ENCODE measurements around the gene KIF13A.
A peak's percentile ranks its signal among the peaks of the same experiment; 100 is the strongest.

The KIF13A gene

GRCh38 chr6:17945111-17945510 is 42.3 kb downstream of the KIF13A start:
- Histone ChIP-seq H3K4me2 (ENCODE audit: low read length) (peak overlapping the region; percentile 19), H3K4me3 (ENCODE audit: low read length) (no peak overlapping the region), H3K9ac (ENCODE audit: low read depth, low read length) (no peak overlapping the region), H3K27me3 (ENCODE audit: control insufficient read depth, insufficient read depth, low read length) (no peaks in the 10 kb centered on the region), H3K36me3 (ENCODE audit: insufficient read depth, low read length) (no peaks in the 10 kb centered on the region), H3K9me3 (replicated peaks; ENCODE audit: low read length) (no peaks in the 10 kb centered on the region), H3K4me1 (ENCODE audit: control insufficient read depth, insufficient read depth, low read length) (peaks cover 27% of the 10 kb centered on the region)

- no peak overlapping the region for H3K4me3 ChIP-seq (ENCODE audit: low read length)
- H3K4me1 ChIP-seq (ENCODE audit: control insufficient read depth, insufficient read depth, low read length) = peaks cover 30% of the 10 kb centered on the region
- H3K4me2 ChIP-seq (ENCODE audit: low read length) = no peak overlapping the region
- H3K9ac ChIP-seq (ENCODE audit: low read depth, low read length) = no peak overlapping the region
- H3K36me3 ChIP-seq (ENCODE audit: insufficient read depth, low read length) = no peaks in the 10 kb centered on the region
- H3K27me3 ChIP-seq (ENCODE audit: control insufficient read depth, insufficient read depth, low read length) = no peaks in the 10 kb centered on the region
- no peaks in the 10 kb centered on the region for H3K9me3 ChIP-seq (replicated peaks; ENCODE audit: low read length)
Observed at GRCh38 chr6:17941318-17941717, 46.1 kb downstream of the KIF13A start.

- no peaks in the 10 kb centered on the region for H3K36me3 ChIP-seq (ENCODE audit: insufficient read depth, low read length)
- H3K4me2 ChIP-seq (ENCODE audit: low read length) = no peak overlapping the region
- H3K9ac ChIP-seq (ENCODE audit: low read depth, low read length) = no peak overlapping the region
- H3K9me3 ChIP-seq (replicated peaks; ENCODE audit: low read length) = no peaks in the 10 kb centered on the region
- H3K4me3 ChIP-seq (ENCODE audit: low read length) = no peak overlapping the region
- peaks cover 26% of the 10 kb centered on the region for H3K4me1 ChIP-seq (ENCODE audit: control insufficient read depth, insufficient read depth, low read length)
- H3K27me3 ChIP-seq (ENCODE audit: control insufficient read depth, insufficient read depth, low read length) = no peaks in the 10 kb centered on the region
Observed at GRCh38 chr6:17940151-17940792, 47.2 kb downstream of the KIF13A start.

GRCh38 chr6:17938901-17939300 is 48.5 kb downstream of the KIF13A start:
- Histone ChIP-seq H3K4me2 (ENCODE audit: low read length) (no peak overlapping the region), H3K9ac (ENCODE audit: low read depth, low read length) (no peak overlapping the region), H3K9me3 (replicated peaks; ENCODE audit: low read length) (no peaks in the 10 kb centered on the region), H3K36me3 (ENCODE audit: insufficient read depth, low read length) (no peaks in the 10 kb centered on the region), H3K27me3 (ENCODE audit: control insufficient read depth, insufficient read depth, low read length) (no peaks in the 10 kb centered on the region), H3K4me1 (ENCODE audit: control insufficient read depth, insufficient read depth, low read length) (peaks cover 13% of the 10 kb centered on the region), H3K4me3 (ENCODE audit: low read length) (no peak overlapping the region)

GRCh38 chr6:17935188-17936149 is 52.0 kb downstream of the KIF13A start:
- Histone ChIP-seq H3K27me3 (ENCODE audit: control insufficient read depth, insufficient read depth, low read length) (no peaks in the 10 kb centered on the region), H3K9me3 (replicated peaks; ENCODE audit: low read length) (no peaks in the 10 kb centered on the region), H3K4me2 (ENCODE audit: low read length) (no peak overlapping the region), H3K4me3 (ENCODE audit: low read length) (no peak overlapping the region), H3K4me1 (ENCODE audit: control insufficient read depth, insufficient read depth, low read length) (peaks cover 31% of the 10 kb centered on the region), H3K9ac (ENCODE audit: low read depth, low read length) (no peak overlapping the region), H3K36me3 (ENCODE audit: insufficient read depth, low read length) (no peaks in the 10 kb centered on the region)

- H3K4me1 ChIP-seq (ENCODE audit: control insufficient read depth, insufficient read depth, low read length) = peaks cover 39% of the 10 kb centered on the region
- H3K9me3 ChIP-seq (replicated peaks; ENCODE audit: low read length) = no peaks in the 10 kb centered on the region
- no peaks in the 10 kb centered on the region for H3K27me3 ChIP-seq (ENCODE audit: control insufficient read depth, insufficient read depth, low read length)
Observed at GRCh38 chr6:17933716-17934115, 53.7 kb downstream of the KIF13A start.

GRCh38 chr6:17932330-17932852 is 55.0 kb downstream of the KIF13A start:
- H3K9ac ChIP-seq (ENCODE audit: low read depth, low read length) = peak overlapping the region; percentile 58
- H3K4me3 ChIP-seq (ENCODE audit: low read length) = no peak overlapping the region
- H3K36me3 ChIP-seq (ENCODE audit: insufficient read depth, low read length) = no peaks in the 10 kb centered on the region
- peaks cover 50% of the 10 kb centered on the region for H3K4me1 ChIP-seq (ENCODE audit: control insufficient read depth, insufficient read depth, low read length)
- no peaks in the 10 kb centered on the region for H3K27me3 ChIP-seq (ENCODE audit: control insufficient read depth, insufficient read depth, low read length)
- no peaks in the 10 kb centered on the region for H3K9me3 ChIP-seq (replicated peaks; ENCODE audit: low read length)
- H3K4me2 ChIP-seq (ENCODE audit: low read length) = peak overlapping the region; percentile 50

More at GRCh38 chr6:17933716-17934115, 53.7 kb downstream of the KIF13A start:
- H3K9ac ChIP-seq (ENCODE audit: low read depth, low read length) = no peak overlapping the region
- no peak overlapping the region for H3K4me3 ChIP-seq (ENCODE audit: low read length)
- no peaks in the 10 kb centered on the region for H3K36me3 ChIP-seq (ENCODE audit: insufficient read depth, low read length)
- H3K4me2 ChIP-seq (ENCODE audit: low read length) = no peak overlapping the region

GRCh38 chr6:17931227-17931626 is 56.2 kb downstream of the KIF13A start:
- no peaks in the 10 kb centered on the region for H3K9me3 ChIP-seq (replicated peaks; ENCODE audit: low read length)
- H3K27me3 ChIP-seq (ENCODE audit: control insufficient read depth, insufficient read depth, low read length) = no peaks in the 10 kb centered on the region
- no peaks in the 10 kb centered on the region for H3K36me3 ChIP-seq (ENCODE audit: insufficient read depth, low read length)
- H3K4me2 ChIP-seq (ENCODE audit: low read length) = no peak overlapping the region
- peaks cover 51% of the 10 kb centered on the region for H3K4me1 ChIP-seq (ENCODE audit: control insufficient read depth, insufficient read depth, low read length)
- H3K4me3 ChIP-seq (ENCODE audit: low read length) = no peak overlapping the region
- H3K9ac ChIP-seq (ENCODE audit: low read depth, low read length) = no peak overlapping the region

- H3K4me1 ChIP-seq (ENCODE audit: control insufficient read depth, insufficient read depth, low read length) = peaks cover 51% of the 10 kb centered on the region
- no peaks in the 10 kb centered on the region for H3K27me3 ChIP-seq (ENCODE audit: control insufficient read depth, insufficient read depth, low read length)
- H3K4me2 ChIP-seq (ENCODE audit: low read length) = no peak overlapping the region
- H3K9ac ChIP-seq (ENCODE audit: low read depth, low read length) = no peak overlapping the region
- H3K4me3 ChIP-seq (ENCODE audit: low read length) = no peak overlapping the region
- no peaks in the 10 kb centered on the region for H3K36me3 ChIP-seq (ENCODE audit: insufficient read depth, low read length)
- no peaks in the 10 kb centered on the region for H3K9me3 ChIP-seq (replicated peaks; ENCODE audit: low read length)
Observed at GRCh38 chr6:17930321-17930993, 57.0 kb downstream of the KIF13A start.

GRCh38 chr6:17928514-17929430 is 58.7 kb downstream of the KIF13A start:
- Histone ChIP-seq H3K9ac (ENCODE audit: low read depth, low read length) (peak overlapping the region; percentile 55), H3K4me1 (ENCODE audit: control insufficient read depth, insufficient read depth, low read length) (peaks cover 51% of the 10 kb centered on the region), H3K4me3 (ENCODE audit: low read length) (no peak overlapping the region)

More at GRCh38 chr6:17928514-17929430, 58.7 kb downstream of the KIF13A start:
- H3K9me3 ChIP-seq (replicated peaks; ENCODE audit: low read length) = no peaks in the 10 kb centered on the region
- H3K36me3 ChIP-seq (ENCODE audit: insufficient read depth, low read length) = no peaks in the 10 kb centered on the region
- peak overlapping the region; percentile 48 for H3K4me2 ChIP-seq (ENCODE audit: low read length)
- H3K27me3 ChIP-seq (ENCODE audit: control insufficient read depth, insufficient read depth, low read length) = no peaks in the 10 kb centered on the region
